ENCODE measurements around the gene PRRT3.

DNA sequence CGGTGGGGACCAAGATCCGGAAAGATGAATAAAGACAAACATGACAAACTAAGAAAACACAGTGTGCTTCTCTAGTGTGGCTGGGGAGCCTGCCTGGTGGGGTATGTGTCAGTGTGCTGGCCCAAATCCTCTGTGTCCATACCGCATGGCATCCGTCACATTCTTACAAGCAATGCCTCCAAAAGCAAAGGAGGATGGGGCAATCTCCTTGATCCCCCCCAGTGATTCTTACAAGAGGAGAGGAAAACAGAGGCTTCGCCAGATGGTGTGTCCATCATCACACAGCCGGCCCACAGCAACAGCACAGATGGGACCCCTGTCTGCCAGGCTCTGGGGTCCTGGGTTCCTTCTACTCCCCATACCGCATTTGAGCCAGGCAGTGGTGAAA lies 35.9 kb downstream of the PRRT3 start:
- TF ChIP-seq GATA2 (IDR thresholded peaks at IDR 0.05; ENCODE audit: low read depth, low read length): no peak
- TF ChIP-seq GATA3 (IDR thresholded peaks at IDR 0.05; ENCODE audit: low read depth, low read length): no peak
